Stimulated activated CD4-positive, alpha-beta T cell treated with anti-CD3 and anti-CD28 coated beads, Interleukin-12 subunit alpha, Interleukin-12 subunit beta, amount 100 ng/mL, for 48 hours (primary cell): Measurements from ENCODE around the gene DDX42.
"Not testable (repeated sequence)": the region's sequence is repeated elsewhere in the genome, so short reads cannot be mapped to it uniquely, and the experiment has no call there.

Source experiments
- DNase-seq, 3 donors: peaks; one replicate each; pipeline ENCODE4 v3.0.0-alpha.2; 2020; ENCODE audit warnings: low read depth in 2 of 3, low spot score in 1 of 3

DDX42 gene

DNA sequence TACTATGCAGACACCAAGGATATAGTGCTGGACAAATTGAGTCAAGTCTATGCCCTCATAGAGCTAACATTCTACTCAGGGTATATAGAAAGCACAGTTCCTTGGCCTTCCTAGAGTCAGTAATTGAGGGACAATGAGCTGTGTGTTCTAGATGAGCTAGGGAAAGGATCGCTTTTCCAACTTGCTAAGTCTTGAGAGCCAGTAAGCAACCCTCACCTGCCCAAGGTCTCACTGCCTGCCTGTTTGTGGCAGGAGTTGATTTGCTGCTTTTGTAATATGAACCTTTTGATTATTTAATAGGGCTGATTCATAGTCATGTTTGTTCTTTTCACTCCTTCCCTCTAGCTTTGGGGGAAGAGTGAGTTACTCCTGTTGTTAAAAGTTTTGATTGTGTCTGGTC is 6.5 kb downstream of the DDX42 start:
- DNase-seq: no peak

DNA sequence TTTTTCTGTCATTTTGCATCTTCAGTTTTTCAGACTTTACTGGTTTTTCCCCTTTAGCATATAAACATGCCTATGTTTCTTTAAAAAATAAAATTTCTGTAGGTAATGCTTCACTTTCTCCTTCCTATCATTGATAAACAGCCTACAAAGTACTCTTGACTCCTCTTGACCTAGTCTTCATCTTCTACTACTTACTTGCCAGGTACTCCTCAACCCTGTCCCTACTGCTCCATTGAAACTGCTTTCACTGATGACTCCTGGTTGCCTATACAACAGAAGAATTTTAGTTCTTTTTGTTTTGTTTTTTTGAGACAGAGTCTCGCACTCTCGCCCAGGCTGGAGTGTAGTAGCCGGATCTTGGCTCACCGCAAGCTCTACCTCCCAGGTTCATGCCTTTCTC is 7.0 kb downstream of the DDX42 start:
- no peak for DNase-seq

DNA sequence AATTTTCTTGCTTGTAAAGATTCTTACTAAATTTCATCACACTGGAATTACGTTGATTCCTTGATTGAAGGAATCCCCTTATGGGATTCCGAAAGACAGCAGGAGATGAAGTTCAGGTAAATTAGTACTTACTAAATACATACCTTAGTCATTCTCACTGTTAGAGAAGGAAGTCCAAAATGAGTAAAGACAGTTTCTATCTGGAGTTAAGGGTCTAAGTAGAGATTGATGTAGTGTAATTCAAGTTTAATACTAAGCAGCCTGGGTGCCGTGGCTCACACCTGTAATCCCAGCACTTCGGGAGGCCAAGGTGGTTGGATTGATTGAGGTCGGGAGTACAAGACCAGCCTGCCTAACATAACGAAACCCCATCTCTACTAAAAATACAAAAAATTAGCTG is 9.6 kb downstream of the DDX42 start:
- DNase-seq: no peak

GRCh38 chr17:63785556-63785955 is 11.6 kb downstream of the DDX42 start:
- DNase-seq: no peak

- no peak for DNase-seq
Measured at GRCh38 chr17:63786117-63786516, 12.1 kb downstream of the DDX42 start.

DNA sequence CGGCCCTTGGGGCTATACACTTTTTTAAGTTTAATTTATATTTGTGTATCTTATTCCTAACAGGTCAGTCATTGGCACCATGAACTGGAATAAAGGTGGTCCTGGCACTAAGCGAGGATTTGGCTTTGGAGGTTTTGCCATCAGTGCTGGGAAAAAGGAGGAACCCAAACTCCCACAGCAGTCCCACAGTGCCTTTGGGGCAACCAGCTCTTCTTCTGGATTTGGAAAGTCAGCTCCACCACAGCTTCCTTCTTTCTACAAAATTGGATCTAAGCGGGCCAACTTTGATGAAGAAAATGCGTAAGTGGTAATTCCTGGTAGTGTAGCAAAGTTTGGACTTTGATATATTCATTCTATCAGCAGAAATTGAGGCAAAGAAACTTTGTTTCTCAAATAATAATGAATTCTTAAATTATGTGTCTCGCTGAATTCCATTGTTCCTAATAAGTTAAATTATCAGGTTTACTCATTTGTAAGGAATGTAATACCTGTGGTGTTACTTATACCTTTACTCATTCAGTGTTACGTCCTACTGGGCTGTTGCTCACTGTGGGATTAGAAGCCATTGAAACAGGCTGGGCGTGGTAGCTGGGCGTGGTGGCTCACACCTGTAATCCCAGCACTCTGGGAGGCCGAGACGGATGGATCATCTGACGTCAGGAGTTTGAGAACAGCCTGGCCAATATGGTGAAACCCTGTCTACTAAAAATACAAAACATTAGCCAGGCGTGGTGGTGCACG is 13.2 kb downstream of the DDX42 start:
- no peak for DNase-seq

GRCh38 chr17:63790057-63790456 is 16.1 kb downstream of the DDX42 start:
- DNase-seq: no peak

GRCh38 chr17:63792055-63792729 is 18.2 kb downstream of the DDX42 start:
- no peak for DNase-seq

DNA sequence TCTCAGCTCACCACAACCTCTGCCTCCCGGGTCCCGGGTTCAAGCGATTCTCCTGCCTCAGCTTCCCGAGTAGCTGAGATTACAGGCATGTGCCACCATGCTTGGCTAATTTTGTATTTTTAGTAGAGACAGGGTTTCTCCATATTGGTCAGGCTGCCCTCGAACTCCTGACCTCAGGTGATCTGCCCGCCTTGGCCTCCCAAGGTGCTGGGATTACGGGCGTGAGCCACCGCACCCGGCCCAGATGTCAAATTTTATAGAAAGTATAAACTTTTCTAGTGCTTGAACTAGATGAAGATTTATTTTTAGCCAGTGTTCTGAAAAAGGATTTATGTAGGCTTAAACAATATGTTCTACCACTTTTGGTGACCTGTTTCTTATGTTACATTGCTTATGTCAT is 22.4 kb downstream of the DDX42 start:
- not testable (repeated sequence) for DNase-seq

GRCh38 chr17:63798572-63799106 is 24.7 kb downstream of the DDX42 start:
- no peak for DNase-seq

DNA sequence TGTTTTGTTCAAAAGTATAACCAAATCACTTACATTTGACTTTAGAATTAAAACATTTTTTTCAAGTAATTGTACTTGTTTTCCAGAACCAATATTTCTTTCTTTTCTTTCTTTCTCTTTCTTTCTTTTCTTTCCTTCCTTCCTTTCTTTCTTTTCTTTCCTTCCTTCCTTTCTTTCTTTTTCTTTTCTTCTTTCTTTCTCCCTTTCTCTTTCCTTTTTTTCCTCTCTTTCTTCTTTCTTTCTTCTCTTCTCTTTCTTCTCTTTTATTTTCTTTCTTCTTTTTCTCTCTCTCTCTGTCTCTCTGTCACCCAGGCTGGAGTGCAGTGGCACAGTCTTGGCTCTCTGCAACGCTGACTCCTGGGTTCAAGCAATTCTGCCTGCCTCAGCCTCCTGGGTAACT is 26.8 kb downstream of the DDX42 start:
- no peak for DNase-seq

DNA sequence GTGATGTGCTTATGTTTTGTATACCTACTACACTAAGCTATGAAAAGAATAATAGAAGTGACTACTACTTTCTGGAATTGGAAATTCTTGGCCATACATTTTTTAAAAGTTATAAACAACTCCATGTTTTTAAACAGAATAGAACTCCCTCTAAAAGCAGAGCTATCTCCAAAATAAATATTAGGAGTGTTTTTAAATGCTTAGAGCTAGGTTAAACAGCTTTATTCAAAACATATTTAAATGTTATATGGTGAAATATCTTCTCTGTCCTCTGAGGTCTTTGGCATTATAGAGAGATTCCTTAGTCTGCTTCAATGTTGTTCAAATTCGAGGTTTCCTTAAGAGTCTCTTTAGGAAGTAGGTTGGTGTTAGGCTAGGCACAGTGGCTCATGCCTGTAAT is 30.4 kb downstream of the DDX42 start:
- no peak for DNase-seq

DNA sequence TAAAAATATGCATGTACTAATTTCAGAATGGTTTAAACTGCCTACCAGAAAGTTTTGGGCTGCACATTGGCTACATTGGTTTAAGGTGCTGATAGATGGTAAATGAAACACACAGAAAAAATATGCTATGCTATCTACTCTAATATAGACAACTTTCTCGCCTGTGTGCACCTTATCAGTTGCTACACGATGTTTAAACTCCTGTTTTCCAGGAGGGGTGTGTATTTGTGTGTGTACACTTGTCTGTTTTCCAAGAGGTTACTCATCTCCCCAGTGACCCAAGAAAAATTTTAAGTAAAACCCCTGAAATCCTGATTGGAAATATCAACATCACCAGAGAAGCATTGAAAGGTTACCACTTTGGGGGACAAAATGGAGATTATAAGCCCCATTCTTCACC is 31.6 kb downstream of the DDX42 start:
- no peak for DNase-seq

DNA sequence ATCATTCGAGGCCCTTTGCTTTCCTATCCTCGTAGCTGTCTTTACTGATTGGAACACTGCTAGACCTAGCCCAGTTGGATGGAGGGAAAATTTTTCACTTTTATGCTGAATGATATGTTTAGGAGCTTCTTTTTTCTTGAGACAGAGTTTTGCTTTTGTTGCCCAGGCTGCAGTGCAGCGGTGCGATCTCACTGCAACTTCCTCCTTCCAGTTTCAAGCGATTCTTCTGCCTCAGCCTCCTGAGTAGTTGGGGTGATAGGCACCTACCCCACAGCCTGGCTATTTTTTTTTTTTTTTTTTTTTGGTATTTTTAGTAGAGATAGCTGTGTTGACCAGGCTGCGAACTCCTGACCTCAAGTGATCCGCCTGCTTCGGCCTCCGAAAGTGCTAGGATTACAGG is 36.0 kb downstream of the DDX42 start:
- DNase-seq: no peak

DNA sequence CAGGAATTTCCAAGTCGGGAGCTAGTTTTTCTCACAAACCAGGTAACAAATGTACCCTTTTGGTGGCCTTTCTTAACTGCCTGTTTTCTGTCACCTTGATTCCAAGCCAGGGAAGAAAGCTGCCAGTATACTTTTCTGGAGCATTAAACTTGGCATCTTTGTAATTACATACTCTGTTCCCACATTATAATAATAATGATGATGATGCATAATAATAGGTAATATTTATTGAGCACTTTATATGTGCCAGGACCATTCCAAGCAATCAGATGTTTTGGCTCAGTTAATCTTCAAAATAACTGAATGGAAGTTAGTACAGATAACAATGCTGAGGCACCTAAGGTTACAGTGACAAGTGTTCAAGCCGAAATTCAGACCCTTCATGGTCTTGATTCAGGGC is 42.2 kb downstream of the DDX42 start:
- no peak for DNase-seq

- no peak for DNase-seq
Measured at GRCh38 chr17:63816669-63817068, 42.7 kb downstream of the DDX42 start.

DNA sequence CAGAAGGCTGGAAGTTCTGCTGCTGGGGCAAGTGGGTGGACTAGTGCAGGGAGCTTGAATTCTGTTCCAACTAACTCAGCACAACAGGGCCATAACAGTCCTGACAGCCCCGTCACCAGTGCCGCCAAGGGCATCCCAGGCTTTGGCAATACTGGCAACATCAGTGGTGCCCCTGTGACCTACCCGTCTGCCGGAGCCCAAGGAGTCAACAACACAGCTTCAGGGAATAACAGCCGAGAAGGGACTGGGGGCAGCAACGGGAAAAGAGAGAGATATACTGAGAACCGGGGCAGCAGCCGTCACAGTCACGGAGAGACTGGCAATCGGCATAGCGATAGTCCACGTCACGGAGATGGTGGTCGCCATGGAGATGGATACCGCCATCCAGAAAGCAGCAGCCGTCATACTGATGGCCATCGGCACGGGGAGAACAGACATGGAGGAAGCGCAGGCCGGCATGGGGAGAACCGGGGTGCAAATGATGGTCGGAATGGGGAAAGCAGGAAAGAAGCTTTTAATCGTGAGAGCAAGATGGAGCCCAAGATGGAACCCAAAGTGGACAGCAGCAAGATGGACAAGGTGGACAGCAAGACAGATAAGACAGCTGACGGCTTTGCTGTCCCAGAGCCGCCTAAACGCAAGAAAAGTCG is 43.9 kb downstream of the DDX42 start:
- no peak for DNase-seq

DNA sequence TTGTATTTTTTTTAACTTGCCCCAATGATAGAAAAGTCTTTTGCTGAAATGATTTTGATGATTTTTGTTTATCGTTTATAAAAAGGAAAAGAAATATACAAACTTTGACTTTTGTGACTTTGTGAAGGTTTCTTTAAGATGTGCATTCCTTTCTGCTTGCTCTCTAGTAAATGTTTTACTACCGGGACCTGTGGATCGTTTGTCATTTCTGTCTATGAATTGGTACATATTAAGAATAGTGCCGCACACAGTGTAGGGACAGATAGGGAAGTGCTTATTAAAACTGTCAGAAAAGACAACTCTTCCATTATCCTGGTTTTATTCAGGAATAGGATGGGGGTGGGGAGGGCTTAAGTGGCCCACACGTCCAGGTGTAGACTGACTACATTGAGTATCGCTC is 45.2 kb downstream of the DDX42 start:
- DNase-seq: no peak

DNA sequence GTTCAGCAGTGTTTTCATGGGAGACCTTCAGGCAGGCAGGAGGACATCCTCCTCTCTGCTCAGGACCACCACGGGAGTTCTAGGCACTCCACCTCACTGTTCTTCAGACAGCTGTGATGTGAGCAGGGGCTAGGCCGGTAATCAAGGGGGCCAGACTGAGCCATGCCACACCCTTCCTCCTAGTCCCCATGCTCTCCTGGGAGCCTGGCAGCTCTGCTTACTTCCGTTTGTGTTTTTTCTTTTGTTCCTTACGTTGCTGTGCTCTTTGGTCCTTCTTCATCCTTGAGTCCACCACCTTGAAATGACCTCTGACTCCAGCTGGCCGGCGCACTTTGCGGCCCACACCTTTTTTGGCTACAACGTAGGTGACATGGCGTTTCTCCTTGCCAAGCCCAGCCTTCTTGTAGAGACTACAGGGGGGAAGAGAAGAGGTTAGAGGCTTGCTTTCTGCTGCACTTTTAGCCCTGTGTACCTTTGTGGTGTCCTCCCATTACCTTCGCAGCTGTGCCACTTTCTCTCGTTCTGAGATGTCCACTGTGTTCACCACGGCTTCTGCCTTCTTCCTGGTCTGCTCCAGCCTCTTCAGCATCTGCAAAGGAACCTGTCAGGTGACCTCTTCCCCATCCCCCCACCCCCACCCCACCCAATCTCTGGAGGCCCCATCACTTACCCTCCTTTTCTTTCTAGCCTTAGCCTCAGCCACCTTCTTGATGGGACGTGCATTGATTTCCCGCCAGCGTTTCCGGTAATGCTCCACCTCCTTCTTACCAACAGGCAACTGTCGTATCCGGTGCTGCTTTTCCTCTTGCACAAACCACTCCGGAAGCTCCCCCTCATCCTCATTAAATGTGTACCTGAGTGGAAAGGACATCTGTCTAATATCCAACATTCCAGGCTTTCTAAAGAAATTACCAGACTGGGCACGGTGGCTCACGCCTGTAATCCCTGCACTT is 45.9 kb downstream of the DDX42 start:
- no peak for DNase-seq

DNA sequence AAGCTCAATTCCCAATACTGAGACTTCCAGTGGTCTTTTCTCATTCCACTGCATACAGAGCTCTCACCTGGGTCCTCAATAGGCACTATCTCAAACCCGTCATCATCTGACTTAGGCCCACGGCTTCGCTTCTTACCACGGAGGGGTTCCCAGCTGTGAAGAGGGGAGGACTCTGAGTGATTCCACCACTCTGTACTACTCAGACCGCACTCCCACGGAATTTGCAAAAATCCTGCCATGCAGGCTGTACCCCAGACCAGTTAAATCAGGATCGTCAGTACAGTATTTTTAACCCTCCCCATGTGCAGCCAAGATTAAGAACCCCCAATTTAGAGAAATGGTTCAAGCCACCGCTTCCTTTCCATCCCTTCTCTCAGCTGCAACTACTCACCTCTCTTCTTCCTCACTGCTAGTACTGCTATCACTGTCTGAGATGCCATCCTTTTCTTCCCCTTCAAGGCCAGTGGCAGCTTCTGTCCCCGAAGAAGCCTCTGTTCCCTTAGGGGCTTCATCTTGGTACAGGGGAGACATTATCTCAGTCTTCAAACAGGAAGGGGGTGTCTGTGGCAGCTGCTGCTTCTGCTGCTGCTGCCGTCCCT is 47.1 kb downstream of the DDX42 start:
- no peak for DNase-seq

DNA sequence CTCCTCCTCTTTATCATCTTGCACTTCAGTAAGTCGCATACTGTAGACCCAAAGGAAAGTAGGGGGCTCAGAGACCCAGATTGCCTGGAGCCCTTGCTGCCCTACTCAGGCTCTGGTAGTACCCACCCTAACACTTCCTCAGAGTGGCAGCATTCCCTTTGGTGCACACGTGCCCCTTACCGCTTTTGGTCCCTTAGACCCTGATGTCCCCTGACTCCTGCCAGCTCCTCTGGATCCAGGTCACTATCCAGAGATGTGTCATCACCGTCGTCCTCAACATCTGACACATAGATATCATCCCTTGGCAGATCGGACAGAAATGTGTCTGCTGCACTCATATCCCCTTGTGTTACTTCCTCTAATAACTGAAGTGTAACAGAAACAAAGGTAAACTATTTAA is 47.8 kb downstream of the DDX42 start:
- no peak for DNase-seq
